GM19351 (cell line): ENCODE measurements around the gene CTCF.
"Not testable (repeated sequence)": the region's sequence is repeated elsewhere in the genome, so short reads cannot be mapped to it uniquely, and the experiment has no call there.

Experiments used
- ATAC-seq: cut with Tn5 transposase; IDR thresholded peaks from one replicate; pipeline ENCODE4 v1.9.1; 2021; ENCODE audit warnings: mild to moderate bottlenecking, moderate library complexity; ENCODE audit not compliant: unreplicated experiment

Gene CTCF

GRCh38 chr16:67533024-67533560, 29.2 kb upstream of the CTCF start:
- no peak for ATAC-seq

GRCh38 chr16:67533987-67534386, 28.3 kb upstream of the CTCF start:
- ATAC-seq, result not testable (repeated sequence)

- ATAC-seq, result no peak
These were observed 27.9 kb upstream of the CTCF start for GRCh38 chr16:67534431-67534830.

- no peak for ATAC-seq
These were observed 27.1 kb upstream of the CTCF start for GRCh38 chr16:67535201-67535600.

GRCh38 chr16:67537270-67537635, 25.1 kb upstream of the CTCF start:
- ATAC-seq, result no peak

- ATAC-seq, result no peak
These were observed 24.4 kb upstream of the CTCF start for GRCh38 chr16:67537636-67538591.

- no peak for ATAC-seq
These were observed 23.6 kb upstream of the CTCF start for GRCh38 chr16:67538666-67539101.

GRCh38 chr16:67539271-67539670, 23.1 kb upstream of the CTCF start:
- no peak for ATAC-seq

GRCh38 chr16:67539691-67540635, 22.4 kb upstream of the CTCF start:
- no peak for ATAC-seq

GRCh38 chr16:67540756-67541155, 21.6 kb upstream of the CTCF start:
- ATAC-seq, result no peak

GRCh38 chr16:67541391-67542263, 20.7 kb upstream of the CTCF start:
- no peak for ATAC-seq

- peak; percentile 58 for ATAC-seq
These were observed 19.9 kb upstream of the CTCF start for GRCh38 chr16:67542464-67542863.

GRCh38 chr16:67543036-67543435, 19.3 kb upstream of the CTCF start:
- ATAC-seq, result no peak

GRCh38 chr16:67543582-67543981, 18.7 kb upstream of the CTCF start:
- ATAC-seq, result no peak

GRCh38 chr16:67544329-67544841, 17.9 kb upstream of the CTCF start:
- no peak for ATAC-seq

GRCh38 chr16:67544844-67545664, 17.3 kb upstream of the CTCF start:
- ATAC-seq, result no peak

GRCh38 chr16:67545665-67546024, 16.7 kb upstream of the CTCF start:
- no peak for ATAC-seq

- no peak for ATAC-seq
These were observed 16.2 kb upstream of the CTCF start for GRCh38 chr16:67546091-67546501.

- ATAC-seq, result no peak
These were observed 15.4 kb upstream of the CTCF start for GRCh38 chr16:67546761-67547422.
